NCI-H2227 treated with DMSO at 0.1 percent for 48 hours (cell line): Measurements from ENCODE around the gene RBM10.

ENCODE experiments used
- DNase-seq: peaks from one replicate; lab custom pipeline; 2025; lab: John Stamatoyannopoulos, UW

RBM10 gene

GRCh38 chrX:47235691-47236103 is 90.7 kb downstream of the RBM10 start:
- no peak for DNase-seq
